CD4-positive, CD25-positive, alpha-beta regulatory T cell (primary cell): ENCODE results near the gene SEC24A. TPM values are rescaled to one million over a fixed set of nuclear protein-coding genes. Genes with fewer than 3 reads are reported as not detected.
A peak's percentile ranks its signal among the peaks of the same experiment; 100 is the strongest.
"Not testable (repeated sequence)": the region's sequence is repeated elsewhere in the genome, so short reads cannot be mapped to it uniquely, and the experiment has no call there.

ENCODE experiments used
- ATAC-seq, 2 donors: fragments of 150-1000 bp; cut with Tn5 transposase; one replicate each; pipeline ENCODE4 v1.10.0; 2021; ENCODE audit warnings: low read depth in 2 of 2, moderate number of reproducible peaks in 2 of 2, moderate library complexity in 1 of 2
- DNase-seq, 3 donors: peaks; one replicate each; pipeline versions ENCODE4 v3.0.0 to v3.0.0-alpha.2; 2012 to 2022; ENCODE audit warnings: mixed read lengths in 1 of 3
- H3K27ac ChIP-seq: one replicate; pipeline ENCODE4 v1.7.0; 2013; ENCODE audit warnings: mild to moderate bottlenecking, low read length; ENCODE audit not compliant: insufficient read depth, poor library complexity, severe bottlenecking
- H3K27me3 ChIP-seq: one replicate; pipeline ENCODE4 v1.7.0; 2013; ENCODE audit warnings: low read length; ENCODE audit not compliant: control insufficient read depth, insufficient read depth
- H3K36me3 ChIP-seq: one replicate; pipeline ENCODE4 v1.7.0; 2013; ENCODE audit warnings: mild to moderate bottlenecking, low read length, moderate library complexity; ENCODE audit not compliant: control insufficient read depth, insufficient read depth
- H3K4me1 ChIP-seq: 2 replicates; pipeline ENCODE4 v1.7.0; 2013; ENCODE audit warnings: mild to moderate bottlenecking, low read length; ENCODE audit not compliant: insufficient read depth, control insufficient read depth, poor library complexity, severe bottlenecking
- H3K4me3 ChIP-seq: one replicate; pipeline ENCODE4 v1.7.0; 2013; ENCODE audit warnings: low read depth, mild to moderate bottlenecking, low read length, moderate library complexity
- H3K9me3 ChIP-seq, 2 experiments: 1 replicate in 1 of 2; 2 replicates in 1 of 2; pipeline ENCODE4 v1.7.0; 2013; ENCODE audit warnings: low read length in 2 of 2, mild to moderate bottlenecking in 1 of 2, moderate library complexity in 1 of 2; ENCODE audit not compliant: control insufficient read depth in 2 of 2
- H3K27ac Mint-ChIP-seq, 3 donors: one replicate each; pipeline ENCODE4 v1.8.0; 2020 to 2022; ENCODE audit warnings: mild to moderate bottlenecking in 3 of 3, mixed read lengths in 3 of 3, moderate library complexity in 2 of 3
- H3K27me3 Mint-ChIP-seq: one replicate; pipeline ENCODE4 v1.8.0; 2022; ENCODE audit warnings: mild to moderate bottlenecking, mixed read lengths
- H3K36me3 Mint-ChIP-seq: one replicate; pipeline ENCODE4 v1.8.0; 2020; ENCODE audit warnings: mixed read lengths
- H3K4me1 Mint-ChIP-seq, 4 donors: one replicate each; pipeline ENCODE4 v1.8.0; 2020 to 2022; ENCODE audit warnings: mixed read lengths in 4 of 4, mild to moderate bottlenecking in 1 of 4
- H3K4me3 Mint-ChIP-seq, 4 donors: one replicate each; pipeline ENCODE4 v1.8.0; 2020 to 2022; ENCODE audit warnings: mild to moderate bottlenecking in 4 of 4, mixed read lengths in 4 of 4, moderate library complexity in 3 of 4
- H3K9me3 Mint-ChIP-seq, 7 donors: one replicate each; pipeline ENCODE4 v1.8.0; 2020 to 2022; ENCODE audit warnings: mixed read lengths in 7 of 7, mild to moderate bottlenecking in 3 of 7, moderate library complexity in 2 of 7
- polyA plus RNA-seq, 4 donors: library from polyadenylated mRNA; unstranded; fragments of 300-500 nt; fragmentation: Illumina TruSeq; gene quantifications; one replicate each; pipeline ENCODE4 v1.2.3, GENCODE V29; 2021
- total RNA-seq: library from RNA; stranded (reverse); gene quantifications from one replicate; pipeline ENCODE4 v1.2.3, GENCODE V29; 2022

SEC24A gene
- total and polyA plus RNA-seq, 5 donors from 2014 or later, result 5.6 to 21.5 (median 7.8) TPM

DNA sequence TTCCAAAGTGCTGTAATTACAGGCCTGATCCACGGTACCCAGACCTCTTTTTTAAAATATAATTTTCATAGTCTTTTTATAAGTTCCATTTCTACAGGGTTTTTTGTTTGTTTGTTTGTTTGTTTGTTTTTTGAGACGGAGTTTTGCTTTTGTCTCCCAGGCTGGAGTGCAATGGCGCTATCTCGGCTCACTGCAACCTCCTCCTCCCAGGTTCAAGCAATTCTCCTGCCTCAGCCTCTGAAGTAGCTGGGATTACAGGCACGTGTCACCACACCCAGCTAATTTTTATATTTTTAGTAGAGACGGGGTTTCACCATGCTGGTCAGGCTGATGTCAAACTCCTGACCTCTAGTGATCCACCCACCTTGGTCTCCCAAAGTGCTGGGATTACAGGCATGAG is 2.1 kb downstream of the SEC24A start:
- not testable (repeated sequence) for H3K27ac ChIP-seq, H3K27me3 ChIP-seq, H3K27me3 Mint-ChIP-seq, ATAC-seq, H3K9me3 Mint-ChIP-seq, DNase-seq, H3K9me3 ChIP-seq, H3K36me3 ChIP-seq, H3K36me3 Mint-ChIP-seq
- peaks cover 24% of the 10 kb centered on the region for H3K4me1 ChIP-seq
- peaks cover 16 to 49% (median 25%) of the 10 kb centered on the region in 4 donors for H3K4me1 Mint-ChIP-seq
- peak overlapping the region; percentile 69 for H3K4me3 ChIP-seq
- peak overlapping the region in 1 of 3 donors; percentile 98 for H3K27ac Mint-ChIP-seq
- peak overlapping the region; percentile 15 to 99 (median 70) for H3K4me3 Mint-ChIP-seq

DNA sequence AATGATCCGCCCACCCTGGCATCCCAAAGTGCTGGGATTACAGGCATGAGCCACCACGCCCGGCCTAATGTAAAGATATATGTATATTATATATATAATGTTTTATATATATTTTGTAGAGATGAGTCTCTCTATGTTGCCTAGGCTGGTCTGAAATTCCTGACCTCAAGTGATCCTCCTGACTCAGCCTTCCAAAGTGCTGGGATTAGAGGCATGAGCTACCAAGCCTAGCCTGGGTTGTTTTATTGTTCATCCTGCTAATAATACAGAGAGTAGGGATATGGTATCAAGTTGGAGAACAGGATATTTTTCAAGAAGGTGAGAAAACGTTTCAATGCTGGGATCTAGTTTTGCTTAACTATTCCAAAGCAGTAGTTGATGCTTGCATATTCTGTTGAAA is 2.9 kb downstream of the SEC24A start:
- Mint-ChIP-seq H3K9me3 (no peaks in the 10 kb centered on the region), H3K4me1 (peaks cover 16 to 50% (median 27%) of the 10 kb centered on the region in 4 donors), H3K4me3 (peak overlapping the region in 2 of 4 donors; percentile 13 to 27), H3K27me3 (no peaks in the 10 kb centered on the region), H3K27ac (peak overlapping the region in 1 of 3 donors; percentile 62), H3K36me3 (peaks cover 3% of the 10 kb centered on the region)
- DNase-seq (no peak), ATAC-seq (no peak)
- Histone ChIP-seq H3K4me3 (no peak overlapping the region), H3K36me3 (no peaks in the 10 kb centered on the region), H3K9me3 (no peaks in the 10 kb centered on the region), H3K27me3 (no peaks in the 10 kb centered on the region), H3K27ac (no peak overlapping the region), H3K4me1 (peaks cover 24% of the 10 kb centered on the region)

DNA sequence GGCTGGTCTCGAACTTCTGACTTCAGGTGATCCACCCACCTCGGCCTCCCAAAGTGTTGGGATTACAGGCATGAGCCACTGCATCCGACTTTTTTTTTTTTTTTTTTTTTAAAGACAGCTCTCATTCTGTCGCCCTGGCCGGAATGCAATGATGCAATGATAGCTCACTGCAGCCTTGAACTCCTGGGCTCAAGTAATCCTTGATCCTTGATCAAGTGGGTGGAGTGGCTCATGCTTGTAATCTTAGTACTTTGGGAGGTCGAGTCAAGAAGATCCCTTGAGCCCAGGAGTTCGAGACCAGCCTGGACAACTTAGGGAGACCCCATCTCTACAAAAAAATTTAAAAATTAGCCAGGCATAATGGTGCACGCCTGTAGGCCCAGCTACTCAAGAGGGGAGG is 8.1 kb downstream of the SEC24A start:
- Mint-ChIP-seq H3K4me3 (no peak overlapping the region), H3K4me1 (peaks cover 7 to 45% (median 23%) of the 10 kb centered on the region in 4 donors), H3K27me3 (no peaks in the 10 kb centered on the region), H3K36me3 (peaks cover 9% of the 10 kb centered on the region), H3K9me3 (no peaks in the 10 kb centered on the region), H3K27ac (no peak overlapping the region)
- H3K4me3 ChIP-seq, result no peak overlapping the region
- H3K36me3 ChIP-seq, result peaks cover 8% of the 10 kb centered on the region
- no peak for ATAC-seq
- H3K27ac ChIP-seq, result no peak overlapping the region
- no peaks in the 10 kb centered on the region for H3K27me3 ChIP-seq
- H3K4me1 ChIP-seq, result no peaks in the 10 kb centered on the region
- no peaks in the 10 kb centered on the region for H3K9me3 ChIP-seq
- DNase-seq, result no peak

DNA sequence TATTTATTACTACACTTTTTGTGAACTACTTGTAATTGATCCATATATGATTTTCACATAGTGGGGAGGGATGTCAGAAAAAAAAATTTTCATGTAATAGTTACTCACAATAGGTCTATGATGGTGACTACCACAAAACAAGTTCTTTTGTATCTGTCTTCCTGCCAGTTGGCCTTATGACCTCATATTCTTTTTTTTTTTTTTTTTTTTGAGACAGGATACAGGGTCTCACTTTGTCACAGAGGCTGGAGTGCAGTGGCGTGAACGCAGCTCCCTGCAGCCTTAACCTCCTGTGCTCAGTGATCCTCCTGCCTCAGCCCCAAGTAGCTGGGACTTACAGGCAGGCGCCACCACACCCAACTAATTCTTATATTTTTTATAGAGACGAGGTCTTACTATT is 10.9 kb downstream of the SEC24A start:
- H3K4me1 ChIP-seq, result no peaks in the 10 kb centered on the region
- no peaks in the 10 kb centered on the region for H3K9me3 ChIP-seq
- DNase-seq (no peak), ATAC-seq (no peak)
- peaks cover 26% of the 10 kb centered on the region for H3K36me3 ChIP-seq
- H3K4me1 Mint-ChIP-seq, result peaks cover 12 to 39% (median 26%) of the 10 kb centered on the region in 4 donors
- H3K27me3 Mint-ChIP-seq, result no peaks in the 10 kb centered on the region
- peaks cover 20% of the 10 kb centered on the region for H3K36me3 Mint-ChIP-seq
- no peaks in the 10 kb centered on the region for H3K27me3 ChIP-seq
- H3K9me3 Mint-ChIP-seq, result no peaks in the 10 kb centered on the region
- no peak overlapping the region for H3K27ac ChIP-seq
- H3K4me3 ChIP-seq, result no peak overlapping the region
- no peak overlapping the region for H3K27ac Mint-ChIP-seq
- H3K4me3 Mint-ChIP-seq, result no peak overlapping the region

DNA sequence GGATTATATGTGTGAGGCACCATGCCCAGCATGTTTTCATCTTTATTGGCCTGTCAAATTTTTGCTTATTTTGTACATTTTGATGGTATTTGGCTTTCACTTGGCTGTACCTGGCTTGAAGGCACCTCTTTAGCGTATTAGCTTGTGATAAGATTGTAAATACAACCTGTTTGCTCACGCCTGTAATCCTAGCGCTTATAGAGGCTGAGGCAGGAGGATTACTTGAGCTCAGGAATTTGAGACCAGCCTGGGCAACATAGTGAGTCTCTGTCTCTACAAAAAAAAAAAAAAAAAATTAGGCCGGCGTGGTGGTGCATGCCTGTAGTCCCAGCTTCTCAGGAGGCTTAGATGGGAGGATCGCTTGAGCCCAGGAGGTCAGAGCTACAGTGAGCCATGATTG is 11.3 kb downstream of the SEC24A start:
- peaks cover 12 to 37% (median 26%) of the 10 kb centered on the region in 4 donors for H3K4me1 Mint-ChIP-seq
- DNase-seq (no peak), ATAC-seq (no peak)
- no peaks in the 10 kb centered on the region for H3K9me3 Mint-ChIP-seq
- Histone ChIP-seq H3K27me3 (no peaks in the 10 kb centered on the region), H3K27ac (no peak overlapping the region), H3K4me1 (no peaks in the 10 kb centered on the region), H3K36me3 (peaks cover 26% of the 10 kb centered on the region), H3K9me3 (no peaks in the 10 kb centered on the region), H3K4me3 (no peak overlapping the region)
- peaks cover 20% of the 10 kb centered on the region for H3K36me3 Mint-ChIP-seq
- no peak overlapping the region for H3K27ac Mint-ChIP-seq
- H3K27me3 Mint-ChIP-seq, result no peaks in the 10 kb centered on the region
- H3K4me3 Mint-ChIP-seq, result no peak overlapping the region

DNA sequence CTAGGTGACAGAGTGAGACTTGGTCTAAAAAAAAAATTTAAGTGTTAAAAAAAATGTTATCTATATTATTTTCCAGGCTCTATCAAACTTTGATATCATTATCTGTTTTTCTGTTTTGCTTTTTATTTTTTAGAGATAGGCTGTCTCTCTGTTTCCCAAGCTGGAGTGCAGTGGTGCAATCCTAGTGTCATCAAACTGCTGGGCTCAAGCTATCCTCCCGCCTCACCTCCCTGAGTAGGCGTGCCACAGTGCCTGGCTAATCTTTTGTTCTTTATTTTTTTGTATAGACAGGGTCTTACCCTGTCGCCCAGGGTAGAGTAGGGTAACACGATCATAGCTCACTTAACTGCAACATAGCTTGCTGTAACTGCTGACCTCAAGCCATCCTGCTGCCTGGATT is 14.4 kb downstream of the SEC24A start:
- Mint-ChIP-seq H3K36me3 (peaks cover 20% of the 10 kb centered on the region), H3K27ac (peak overlapping the region in 1 of 3 donors; percentile 76), H3K4me3 (no peak overlapping the region), H3K27me3 (no peaks in the 10 kb centered on the region), H3K9me3 (no peaks in the 10 kb centered on the region), H3K4me1 (peaks cover 12 to 30% (median 21%) of the 10 kb centered on the region in 4 donors)
- DNase-seq (no peak), ATAC-seq (no peak)
- Histone ChIP-seq H3K4me3 (no peak overlapping the region), H3K4me1 (no peaks in the 10 kb centered on the region), H3K36me3 (peaks cover 45% of the 10 kb centered on the region), H3K9me3 (no peaks in the 10 kb centered on the region), H3K27me3 (no peaks in the 10 kb centered on the region), H3K27ac (no peak overlapping the region)

DNA sequence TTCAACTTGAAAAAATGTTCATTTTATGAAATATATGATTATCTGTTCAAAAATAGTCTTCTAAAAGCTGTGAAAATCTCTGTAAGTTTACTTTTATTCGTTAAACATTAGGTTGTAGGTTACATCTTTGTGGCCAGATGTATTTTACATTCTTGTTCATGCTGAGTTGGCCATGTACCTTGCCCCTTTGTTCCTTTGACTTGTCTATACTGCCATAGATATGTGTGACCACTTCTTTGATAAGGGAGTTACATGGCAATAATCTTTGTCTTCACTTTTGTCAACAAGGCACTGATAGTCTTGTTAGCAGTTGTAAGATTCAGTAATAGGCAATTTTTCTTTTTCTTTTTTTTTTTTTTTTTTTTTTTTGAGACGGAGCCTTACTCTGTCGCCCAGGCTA is 15.9 kb downstream of the SEC24A start:
- ATAC-seq, result no peak
- Mint-ChIP-seq H3K4me1 (peaks cover 11 to 23% (median 17%) of the 10 kb centered on the region in 4 donors), H3K4me3 (no peak overlapping the region), H3K36me3 (peaks cover 20% of the 10 kb centered on the region), H3K27ac (no peak overlapping the region), H3K27me3 (no peaks in the 10 kb centered on the region), H3K9me3 (no peaks in the 10 kb centered on the region)
- DNase-seq, result no peak
- Histone ChIP-seq H3K4me1 (no peaks in the 10 kb centered on the region), H3K9me3 (no peaks in the 10 kb centered on the region), H3K36me3 (peaks cover 47% of the 10 kb centered on the region), H3K27me3 (no peaks in the 10 kb centered on the region), H3K4me3 (no peak overlapping the region), H3K27ac (no peak overlapping the region)

DNA sequence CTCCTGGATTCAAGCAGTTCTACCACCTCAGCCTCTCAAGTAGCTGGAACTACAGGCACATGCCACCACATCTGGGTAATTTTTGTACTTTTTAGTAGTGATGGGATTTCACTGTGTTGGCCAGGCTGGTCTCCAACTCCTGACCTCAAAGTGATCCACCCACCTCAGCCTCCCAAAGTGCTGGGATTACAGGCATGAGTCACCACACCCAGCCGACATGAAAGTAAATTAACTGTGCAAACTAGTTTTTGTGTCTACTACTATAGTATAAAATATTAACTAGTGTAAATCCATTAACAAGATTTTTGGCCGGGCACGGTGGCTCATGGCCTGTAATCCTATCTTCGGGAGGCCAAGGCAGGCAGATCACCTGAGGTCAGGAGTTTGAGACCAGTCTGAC is 25.0 kb downstream of the SEC24A start:
- H3K4me3 ChIP-seq, H3K27me3 ChIP-seq, DNase-seq, H3K27ac Mint-ChIP-seq, H3K27me3 Mint-ChIP-seq, H3K27ac ChIP-seq, H3K4me3 Mint-ChIP-seq, H3K4me1 Mint-ChIP-seq, H3K4me1 ChIP-seq, H3K9me3 Mint-ChIP-seq, H3K36me3 Mint-ChIP-seq, ATAC-seq, H3K9me3 ChIP-seq: not testable (repeated sequence)
- peaks cover 58% of the 10 kb centered on the region for H3K36me3 ChIP-seq
